ENCODE data around the gene PORCN.

GRCh38 chrX:48560056-48560455 lies 51.3 kb downstream of the PORCN start:
- TF ChIP-seq CTCF (IDR thresholded peaks at IDR 0.05; ENCODE audit: insufficient read depth, low read depth, low read length) (no peak), EZH2 (IDR thresholded peaks at IDR 0.05; ENCODE audit: insufficient read depth, low read length) (no peak)
